Stimulated activated CD8-positive, alpha-beta memory T cell treated with anti-CD3 and anti-CD28 coated beads, Interleukin-4, amount 100 ng/mL, for 1 hour (primary cell): Measurements from ENCODE around the gene RBM12.

ENCODE experiments used
- DNase-seq, 2 donors: peaks; one replicate each; pipeline ENCODE4 v3.0.0-alpha.2; 2020; ENCODE audit warnings: low read depth in 2 of 2, low spot score in 1 of 2

The RBM12 gene

GRCh38 chr20:35660122-35660937 is 4.4 kb downstream of the RBM12 start:
- no peak for DNase-seq

GRCh38 chr20:35657271-35657670 is 7.4 kb downstream of the RBM12 start:
- DNase-seq: no peak

GRCh38 chr20:35654415-35654814 is 10.3 kb downstream of the RBM12 start:
- DNase-seq: no peak

- DNase-seq: no peak
These were observed 10.8 kb downstream of the RBM12 start for GRCh38 chr20:35653893-35654292.

GRCh38 chr20:35653430-35653734 is 11.3 kb downstream of the RBM12 start:
- DNase-seq: no peak

GRCh38 chr20:35652641-35653429 is 11.9 kb downstream of the RBM12 start:
- DNase-seq: no peak

- DNase-seq: no peak
These were observed 12.7 kb downstream of the RBM12 start for GRCh38 chr20:35651958-35652357.

GRCh38 chr20:35650632-35651031 is 14.1 kb downstream of the RBM12 start:
- no peak for DNase-seq

- no peak for DNase-seq
These were observed 15.9 kb downstream of the RBM12 start for GRCh38 chr20:35648836-35649235.

GRCh38 chr20:35644806-35645205 is 19.9 kb downstream of the RBM12 start:
- no peak for DNase-seq

- DNase-seq: no peak
These were observed 21.7 kb downstream of the RBM12 start for GRCh38 chr20:35643045-35643444.

- no peak for DNase-seq
These were observed 23.0 kb downstream of the RBM12 start for GRCh38 chr20:35641743-35642142.

GRCh38 chr20:35640724-35641123 is 24.0 kb downstream of the RBM12 start:
- DNase-seq: no peak

GRCh38 chr20:35638751-35639150 is 25.9 kb downstream of the RBM12 start:
- no peak for DNase-seq

GRCh38 chr20:35637276-35637675 is 27.4 kb downstream of the RBM12 start:
- DNase-seq: no peak

- DNase-seq: no peak
These were observed 28.6 kb downstream of the RBM12 start for GRCh38 chr20:35636095-35636494.

GRCh38 chr20:35635652-35636051 is 29.0 kb downstream of the RBM12 start:
- no peak for DNase-seq

GRCh38 chr20:35632539-35633115 is 32.1 kb downstream of the RBM12 start:
- no peak for DNase-seq

GRCh38 chr20:35630636-35631035 is 34.1 kb downstream of the RBM12 start:
- DNase-seq: no peak

- DNase-seq: no peak
These were observed 35.1 kb downstream of the RBM12 start for GRCh38 chr20:35629427-35630145.

- no peak for DNase-seq
These were observed 37.6 kb downstream of the RBM12 start for GRCh38 chr20:35627121-35627520.
